ENCODE data around the gene GJA5. TPM values are rescaled to one million over a fixed set of nuclear protein-coding genes. Genes with fewer than 3 reads are reported as not detected.

GJA5 gene
- total RNA-seq = 10 to 100 TPM in 1 of 4 donors, 1 to 10 TPM in 3; 2.4 to 10.8 (median 3.7) TPM
- polyA plus RNA-seq = 1 to 10 TPM in 2 of 3 donors, not detected in 1; 1.2 to 3.4 TPM

- Histone ChIP-seq H3K4me3 (no peak within 1 kb of the TSS), H3K4me1 (peaks cover 0 to 8% (median 0%) of the 10 kb centered on the region in 4 donors), H3K27me3 (no peaks in the 10 kb centered on the region), H3K36me3 (no peaks in the 10 kb centered on the region), H3K27ac (no peak within 1 kb of the TSS), H3K9me3 (no peaks in the 10 kb centered on the region)
- WGBS, 2 donors = 71 to 78% methylated on average over 7 of the region's 7 CpGs
- intact Hi-C loops (cut with DNase I) = no loop called here
- TF ChIP-seq POLR2A (IDR thresholded peaks at IDR 0.05) (no peak), CTCF (IDR thresholded peaks at IDR 0.05) (no peak), POLR2AphosphoS5 (IDR thresholded peaks at IDR 0.05) (no peak), EP300 (IDR thresholded peaks at IDR 0.05) (no peak)
- DNase-seq = no peak
These were observed at the start of gene GJA5 for GRCh38 chr1:147760481-147761260. TSS of gene GJA5 (minus strand) at chr1:147760602. CDS start at chr1:147759238, 1,364 bp downstream.

GRCh38 chr1:147809236-147809635, 48.8 kb upstream of the GJA5 start:
- Histone ChIP-seq H3K9me3 (no peaks in the 10 kb centered on the region), H3K27ac (no peak overlapping the region), H3K4me3 (no peak overlapping the region), H3K4me1 (no peaks in the 10 kb centered on the region), H3K36me3 (no peaks in the 10 kb centered on the region), H3K27me3 (no peaks in the 10 kb centered on the region)
- DNase-seq = no peak
- 41 to 60% methylated on average over 1 of the region's 1 CpG for WGBS, 2 donors
- intact Hi-C loops (cut with DNase I) = no loop called here
- TF ChIP-seq EP300 (IDR thresholded peaks at IDR 0.05) (no peak), POLR2AphosphoS5 (IDR thresholded peaks at IDR 0.05) (no peak)

- Histone ChIP-seq H3K27ac (no peak overlapping the region), H3K4me1 (no peaks in the 10 kb centered on the region), H3K36me3 (no peaks in the 10 kb centered on the region), H3K27me3 (no peaks in the 10 kb centered on the region), H3K9me3 (no peaks in the 10 kb centered on the region), H3K4me3 (no peak overlapping the region)
- 28 to 52% methylated on average over 4 of the region's 4 CpGs for WGBS, 2 donors
- intact Hi-C loops (cut with DNase I) = no loop called here
- no peak for DNase-seq
- TF ChIP-seq CTCF (IDR thresholded peaks at IDR 0.05) = no peak
These were observed 47.6 kb upstream of the GJA5 start for GRCh38 chr1:147808025-147808424.

- no peak overlapping the region for H3K4me3 ChIP-seq
- TF ChIP-seq POLR2A (IDR thresholded peaks at IDR 0.05) (no peak), POLR2AphosphoS5 (IDR thresholded peaks at IDR 0.05) (no peak), EP300 (IDR thresholded peaks at IDR 0.05) (no peak), CTCF (IDR thresholded peaks at IDR 0.05) (no peak)
- H3K27me3 ChIP-seq = no peaks in the 10 kb centered on the region
- intact Hi-C loops (cut with DNase I) = no loop called here
- no peaks in the 10 kb centered on the region for H3K36me3 ChIP-seq
- H3K9me3 ChIP-seq = no peaks in the 10 kb centered on the region
- WGBS, 2 donors = 75 to 86% methylated on average over 4 of the region's 4 CpGs
- no peaks in the 10 kb centered on the region for H3K4me1 ChIP-seq
- no peak overlapping the region for H3K27ac ChIP-seq
- no peak for DNase-seq
These were observed 47.0 kb upstream of the GJA5 start for GRCh38 chr1:147807405-147807804.

GRCh38 chr1:147804942-147805723, 44.7 kb upstream of the GJA5 start:
- no peaks in the 10 kb centered on the region for H3K9me3 ChIP-seq
- intact Hi-C loops (cut with DNase I) = no loop called here
- no peaks in the 10 kb centered on the region for H3K36me3 ChIP-seq
- H3K27ac ChIP-seq = no peak overlapping the region
- H3K27me3 ChIP-seq = no peaks in the 10 kb centered on the region
- no peak for DNase-seq
- no peak for TF ChIP-seq POLR2A (IDR thresholded peaks at IDR 0.05)
- TF ChIP-seq EP300 (IDR thresholded peaks at IDR 0.05) = no peak
- no peak for TF ChIP-seq CTCF (IDR thresholded peaks at IDR 0.05)
- no peak for TF ChIP-seq POLR2AphosphoS5 (IDR thresholded peaks at IDR 0.05)
- 88 to 91% methylated on average over 6 of the region's 6 CpGs for WGBS, 2 donors
- H3K4me3 ChIP-seq = no peak overlapping the region
- no peaks in the 10 kb centered on the region for H3K4me1 ChIP-seq
